HG02623 (cell line): ENCODE results near the gene TSC2.

Experiments used
- ATAC-seq: cut with Tn5 transposase; IDR thresholded peaks from one replicate; pipeline ENCODE4 v1.9.1; 2021; ENCODE audit warnings: moderate library complexity; ENCODE audit not compliant: unreplicated experiment

TSC2 gene

DNA sequence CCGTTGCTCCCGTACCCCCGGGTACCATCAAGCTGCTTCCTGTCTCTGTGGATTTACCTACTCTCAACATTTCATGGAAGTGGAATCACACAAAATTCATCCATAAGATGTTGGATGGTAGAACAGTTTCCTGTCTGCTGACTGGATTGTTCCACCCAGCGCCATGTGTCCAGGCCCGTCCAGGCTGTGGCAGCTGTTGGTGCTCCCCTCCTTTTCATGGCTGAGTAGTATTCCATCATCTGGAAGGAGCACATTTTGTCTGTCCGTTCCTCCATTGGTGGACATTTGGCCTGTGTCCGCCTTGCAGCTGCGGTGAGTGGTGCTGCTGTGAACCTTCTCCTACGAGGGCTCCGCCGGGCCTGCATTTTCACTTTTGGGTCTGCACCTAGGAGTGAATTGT lies 18.4 kb downstream of the TSC2 start:
- ATAC-seq, result no peak

DNA sequence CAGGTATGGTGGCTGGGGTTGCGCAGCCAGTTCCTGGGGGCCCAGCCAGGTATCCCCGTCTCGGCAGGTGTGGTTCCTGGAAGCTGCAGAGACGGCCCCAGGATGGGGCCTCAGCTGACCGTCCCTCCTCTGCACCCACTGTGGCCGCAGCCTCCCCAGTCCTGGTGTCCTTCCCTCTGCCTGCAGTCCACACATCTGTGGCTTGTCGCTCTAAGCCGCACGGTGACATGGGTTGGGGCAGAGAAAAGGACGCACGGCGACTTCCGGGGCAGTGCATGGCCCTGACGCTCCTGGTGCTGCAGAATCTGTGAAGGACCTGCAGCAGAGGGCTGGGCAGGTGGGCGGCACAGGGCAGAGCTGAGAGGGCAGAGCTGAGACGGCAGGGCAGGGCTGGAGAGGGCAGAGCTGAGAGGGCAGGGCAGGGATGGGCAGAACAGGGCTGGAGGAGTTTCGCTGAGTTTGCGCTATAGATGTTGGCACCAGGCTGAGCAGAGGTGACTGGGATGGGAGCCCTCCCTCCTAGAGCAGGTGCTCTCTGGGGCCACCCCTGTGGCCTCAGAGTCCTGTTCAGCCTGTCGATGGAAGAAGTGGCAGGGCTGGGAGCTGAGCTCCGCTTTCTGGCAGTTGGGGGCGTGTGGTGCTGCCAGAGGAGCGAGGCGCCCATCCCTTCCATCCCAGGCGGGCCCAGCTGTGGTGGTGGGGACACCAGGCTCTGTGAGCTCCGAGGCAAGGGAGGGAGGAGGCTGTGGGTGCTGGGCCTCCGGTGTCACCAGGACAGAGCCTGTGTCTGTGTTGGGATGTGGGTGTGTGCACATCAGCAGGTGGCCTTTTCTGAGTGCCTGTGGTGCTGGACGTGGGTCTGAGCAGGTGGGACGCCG lies 23.0 kb downstream of the TSC2 start:
- no peak for ATAC-seq

DNA sequence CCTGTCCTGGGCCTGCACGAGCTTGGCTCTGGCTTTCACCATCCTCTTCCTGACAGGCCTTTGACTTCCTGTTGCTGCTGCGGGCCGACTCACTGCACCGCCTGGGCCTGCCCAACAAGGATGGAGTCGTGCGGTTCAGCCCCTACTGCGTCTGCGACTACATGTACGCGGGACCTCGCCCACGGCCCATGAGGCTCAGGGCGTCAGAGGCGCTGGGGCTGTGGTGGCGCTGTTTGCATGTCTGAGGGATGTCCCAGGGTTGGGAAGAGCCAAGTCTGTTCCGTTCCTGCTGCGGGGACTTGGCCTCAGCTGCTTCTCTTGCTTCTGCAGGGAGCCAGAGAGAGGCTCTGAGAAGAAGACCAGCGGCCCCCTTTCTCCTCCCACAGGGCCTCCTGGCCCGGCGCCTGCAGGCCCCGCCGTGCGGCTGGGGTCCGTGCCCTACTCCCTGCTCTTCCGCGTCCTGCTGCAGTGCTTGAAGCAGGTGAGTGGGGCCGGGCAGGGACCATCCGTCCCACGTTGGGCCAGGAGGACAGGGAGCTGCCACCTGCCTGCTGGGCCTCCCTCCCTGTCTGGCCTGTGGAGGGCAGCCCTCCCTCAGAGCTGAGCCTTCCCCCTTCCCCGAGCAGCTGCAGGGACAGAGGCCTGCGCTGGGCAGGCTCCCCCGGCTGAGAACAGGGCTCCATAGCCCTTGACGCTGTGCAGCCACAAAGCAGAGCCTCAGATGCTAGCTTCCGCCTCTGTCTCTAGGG lies 23.8 kb downstream of the TSC2 start:
- no peak for ATAC-seq

DNA sequence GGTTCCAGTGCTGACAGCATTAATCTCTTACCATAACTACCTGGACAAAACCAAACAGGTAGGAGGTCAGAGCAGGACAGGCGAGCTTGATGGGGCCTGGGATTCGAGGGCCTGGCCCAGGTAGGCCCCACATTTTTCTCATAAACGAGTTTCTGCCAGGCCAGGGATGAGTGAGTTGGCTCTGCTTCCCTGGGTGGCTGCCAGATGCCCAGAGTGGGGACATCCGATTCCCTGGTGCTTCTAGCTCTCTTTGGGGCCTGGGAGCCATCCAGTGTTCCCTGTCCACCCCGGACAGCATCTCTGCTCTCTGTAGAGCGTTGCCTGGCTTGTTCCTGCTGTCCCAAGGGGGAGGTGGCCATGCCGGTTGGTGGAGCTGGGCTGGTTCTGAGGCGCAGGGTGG lies 25.1 kb downstream of the TSC2 start:
- ATAC-seq, result no peak

DNA sequence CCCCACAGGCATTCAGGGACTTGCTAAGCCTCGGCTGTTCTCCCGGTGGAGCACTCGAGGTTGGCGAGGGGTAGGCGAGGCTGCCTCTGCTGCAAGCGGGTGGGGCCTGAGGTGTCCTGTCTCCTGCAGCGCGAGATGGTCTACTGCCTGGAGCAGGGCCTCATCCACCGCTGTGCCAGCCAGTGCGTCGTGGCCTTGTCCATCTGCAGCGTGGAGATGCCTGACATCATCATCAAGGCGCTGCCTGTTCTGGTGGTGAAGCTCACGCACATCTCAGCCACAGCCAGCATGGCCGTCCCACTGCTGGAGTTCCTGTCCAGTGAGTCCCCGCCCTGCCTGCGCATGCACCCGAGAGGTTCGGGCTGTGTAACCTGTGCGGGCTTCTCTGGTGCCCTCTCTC lies 26.3 kb downstream of the TSC2 start:
- ATAC-seq, result no peak

DNA sequence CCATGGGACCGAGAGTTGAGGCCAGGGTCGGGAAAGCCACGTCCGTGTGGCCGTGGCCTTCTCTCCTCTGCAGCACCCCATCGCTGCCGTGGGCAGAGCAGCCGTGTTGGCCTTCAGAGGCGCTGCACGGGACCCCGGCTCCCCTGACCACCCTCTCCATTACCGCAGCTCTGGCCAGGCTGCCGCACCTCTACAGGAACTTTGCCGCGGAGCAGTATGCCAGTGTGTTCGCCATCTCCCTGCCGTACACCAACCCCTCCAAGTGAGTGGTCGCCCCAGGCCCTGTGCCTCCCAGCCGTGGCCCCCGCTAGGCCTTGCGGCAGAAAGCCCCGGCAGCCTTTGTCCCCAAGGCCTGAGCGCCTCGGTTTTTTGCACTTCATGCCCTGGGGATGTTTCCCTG lies 27.8 kb downstream of the TSC2 start:
- no peak for ATAC-seq

DNA sequence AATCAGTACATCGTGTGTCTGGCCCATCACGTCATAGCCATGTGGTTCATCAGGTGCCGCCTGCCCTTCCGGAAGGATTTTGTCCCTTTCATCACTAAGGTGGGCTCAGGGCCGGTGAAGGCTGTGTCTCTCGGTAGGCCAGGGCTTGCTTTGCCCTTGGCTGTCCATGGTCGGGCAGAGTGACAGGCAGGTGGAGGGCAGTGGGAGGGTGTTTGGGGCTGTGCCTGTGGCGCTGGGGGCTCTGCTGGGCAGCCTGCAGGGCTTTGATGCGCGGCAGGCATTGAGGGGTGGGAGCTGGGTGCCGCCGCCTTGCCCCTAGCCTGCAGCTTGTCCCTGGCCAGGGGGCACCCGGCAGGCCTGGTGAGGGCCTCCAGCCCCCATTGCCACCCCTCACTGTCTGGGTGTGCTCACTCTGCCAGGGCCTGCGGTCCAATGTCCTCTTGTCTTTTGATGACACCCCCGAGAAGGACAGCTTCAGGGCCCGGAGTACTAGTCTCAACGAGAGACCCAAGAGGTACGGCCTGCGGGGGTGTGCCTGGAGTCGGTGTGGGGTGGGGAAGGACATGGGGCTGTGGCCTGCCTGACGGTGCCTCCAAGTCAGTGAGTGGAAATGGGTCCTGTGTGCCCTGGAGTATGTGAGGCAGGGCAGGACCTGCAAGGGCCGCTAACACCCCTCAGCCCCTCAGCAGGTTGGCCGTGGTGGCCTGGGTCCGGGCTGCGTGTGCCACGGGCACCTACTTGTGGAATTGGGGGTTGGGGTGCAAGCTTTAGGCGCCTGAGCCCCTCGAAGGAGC lies 28.5 kb downstream of the TSC2 start:
- no peak for ATAC-seq

DNA sequence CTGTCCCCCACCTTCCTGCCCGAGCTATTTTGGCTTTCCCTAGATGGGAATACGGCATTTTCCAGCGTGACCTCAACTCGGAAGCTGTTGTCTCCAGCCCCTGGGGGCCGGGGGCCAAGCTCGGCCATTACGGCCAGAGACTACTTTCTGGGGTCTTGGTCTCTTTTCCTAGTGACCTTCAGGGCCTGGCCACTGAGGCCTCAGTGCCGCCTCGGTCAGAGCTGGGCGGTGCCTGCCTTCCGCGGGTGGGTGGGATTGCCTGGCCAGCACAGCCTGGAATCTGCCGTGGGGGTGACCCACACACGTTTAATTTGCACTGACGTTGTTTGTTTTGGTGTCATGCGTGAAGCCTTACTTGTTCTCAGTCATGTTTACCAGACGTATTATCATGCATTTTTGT lies 29.2 kb downstream of the TSC2 start:
- ATAC-seq, result no peak

DNA sequence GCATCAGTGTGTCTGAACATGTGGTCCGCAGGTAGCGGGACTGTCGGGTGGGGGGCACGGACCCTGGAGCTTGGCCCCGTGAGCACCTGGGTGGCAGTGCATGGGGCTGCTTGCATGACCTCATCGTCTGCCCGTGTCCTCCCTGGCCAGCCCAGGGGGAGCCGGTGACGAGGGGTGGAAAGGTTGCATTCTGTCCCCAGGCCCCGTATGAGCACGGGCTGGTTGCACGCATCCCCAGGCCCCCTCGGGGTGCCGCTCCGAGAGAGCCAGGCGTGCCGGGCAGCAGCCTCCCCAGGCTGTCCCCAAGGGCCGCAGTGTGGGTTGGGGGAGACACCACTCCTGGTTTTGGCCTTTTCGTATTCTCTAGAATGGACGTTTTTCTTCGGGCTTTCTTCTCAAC lies 29.9 kb downstream of the TSC2 start:
- no peak for ATAC-seq

DNA sequence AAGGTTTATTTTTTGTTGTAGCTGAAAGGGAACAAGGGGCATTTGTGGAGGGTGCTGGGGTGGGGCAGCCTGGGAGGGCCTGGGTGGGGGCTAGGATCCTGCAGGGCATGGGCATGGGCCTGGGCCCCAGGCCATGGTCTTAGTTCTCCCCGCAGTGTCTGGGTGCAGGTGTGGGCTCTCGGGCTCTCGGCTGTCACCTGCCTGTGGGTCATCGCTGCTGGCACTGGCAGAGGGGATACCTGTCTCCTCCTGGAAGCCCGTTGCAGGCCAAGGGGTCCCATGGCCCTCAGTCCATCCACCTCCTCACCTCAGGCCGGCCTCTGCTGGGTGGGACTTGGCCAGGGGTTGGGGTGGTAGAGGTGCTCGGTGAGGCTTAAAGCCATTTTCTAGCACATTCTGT lies 30.3 kb downstream of the TSC2 start:
- ATAC-seq, result no peak

DNA sequence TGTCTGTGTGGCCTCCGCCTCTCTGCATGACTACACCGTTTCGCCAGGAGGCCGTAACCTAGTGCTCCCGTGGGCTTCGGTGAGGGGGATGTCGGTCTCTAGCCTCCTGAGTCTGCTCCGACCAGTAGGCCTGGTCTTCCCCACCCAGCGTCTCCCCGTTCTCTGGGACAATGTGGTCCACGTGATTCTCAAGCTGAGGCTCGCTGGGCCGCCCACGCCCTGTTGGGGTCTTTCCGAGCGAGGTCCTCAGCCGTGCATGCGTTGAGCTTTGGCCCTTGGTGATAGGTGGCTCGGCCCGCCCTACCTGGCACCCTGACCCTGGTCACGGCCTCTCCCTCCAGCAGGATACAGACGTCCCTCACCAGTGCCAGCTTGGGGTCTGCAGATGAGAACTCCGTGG lies 30.9 kb downstream of the TSC2 start:
- ATAC-seq, result no peak

DNA sequence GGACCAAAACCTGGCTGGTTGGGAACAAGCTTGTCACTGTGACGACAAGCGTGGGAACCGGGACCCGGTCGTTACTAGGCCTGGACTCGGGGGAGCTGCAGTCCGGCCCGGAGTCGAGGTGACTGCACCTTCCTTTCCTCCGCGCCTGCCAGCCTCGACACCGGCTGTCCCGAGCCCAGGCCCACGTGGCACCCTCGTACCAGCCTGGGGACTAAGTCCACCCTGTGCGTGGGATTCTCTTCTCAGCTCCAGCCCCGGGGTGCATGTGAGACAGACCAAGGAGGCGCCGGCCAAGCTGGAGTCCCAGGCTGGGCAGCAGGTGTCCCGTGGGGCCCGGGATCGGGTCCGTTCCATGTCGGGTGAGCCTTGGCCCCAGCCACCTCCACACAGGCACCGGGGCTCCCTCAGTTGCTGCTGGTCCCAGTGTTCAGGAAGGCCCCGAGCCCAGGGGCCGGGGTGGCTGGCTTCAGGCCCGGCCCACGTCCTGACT lies 31.6 kb downstream of the TSC2 start:
- ATAC-seq, result no peak

DNA sequence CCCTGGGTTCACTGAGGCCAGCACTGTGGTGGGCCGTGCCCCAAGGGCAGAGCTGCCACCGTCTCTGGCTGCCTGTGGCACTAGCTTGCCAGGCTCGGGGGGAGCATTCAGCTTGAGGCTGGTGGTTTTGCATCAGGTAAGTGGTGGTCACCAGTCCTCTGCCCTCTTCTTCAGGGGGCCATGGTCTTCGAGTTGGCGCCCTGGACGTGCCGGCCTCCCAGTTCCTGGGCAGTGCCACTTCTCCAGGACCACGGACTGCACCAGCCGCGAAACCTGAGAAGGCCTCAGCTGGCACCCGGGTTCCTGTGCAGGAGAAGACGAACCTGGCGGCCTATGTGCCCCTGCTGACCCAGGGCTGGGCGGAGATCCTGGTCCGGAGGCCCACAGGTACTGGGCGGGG lies 32.2 kb downstream of the TSC2 start:
- no peak for ATAC-seq

DNA sequence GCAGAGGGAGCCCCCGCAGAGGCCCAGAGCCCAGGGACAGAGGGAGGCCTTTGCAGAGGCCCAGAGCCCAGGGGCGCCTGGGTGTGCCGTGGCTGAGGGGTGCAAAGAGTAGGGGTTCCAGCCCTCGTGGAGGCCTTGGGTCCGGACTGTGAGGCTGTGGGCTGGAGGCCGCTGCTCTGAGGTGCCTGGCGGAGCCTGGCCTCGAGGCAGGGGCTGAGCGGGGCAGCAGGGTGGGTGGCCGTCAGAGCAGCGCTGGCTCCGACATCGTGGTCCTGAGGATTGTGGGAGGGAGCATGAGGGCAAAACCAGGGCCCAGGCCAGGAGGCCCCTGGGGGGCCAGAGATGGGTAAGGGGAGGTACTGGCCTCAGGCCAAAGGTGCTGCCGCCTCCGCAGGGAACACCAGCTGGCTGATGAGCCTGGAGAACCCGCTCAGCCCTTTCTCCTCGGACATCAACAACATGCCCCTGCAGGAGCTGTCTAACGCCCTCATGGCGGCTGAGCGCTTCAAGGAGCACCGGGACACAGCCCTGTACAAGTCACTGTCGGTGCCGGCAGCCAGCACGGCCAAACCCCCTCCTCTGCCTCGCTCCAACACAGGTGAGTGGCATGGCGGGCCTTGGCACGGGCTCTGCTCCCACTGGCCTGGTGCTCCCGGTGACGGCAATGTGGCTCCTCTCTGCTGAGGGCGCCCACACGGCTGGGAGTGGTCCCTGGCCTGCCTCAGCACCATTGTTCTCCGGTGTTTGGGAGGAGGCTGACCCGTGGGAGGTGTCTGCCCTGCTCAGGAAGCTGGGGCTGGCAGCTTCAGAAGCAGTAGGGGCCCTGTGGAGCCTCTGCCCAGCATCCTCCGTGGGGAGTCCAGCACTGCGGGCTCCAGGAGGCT lies 33.7 kb downstream of the TSC2 start:
- no peak for ATAC-seq

DNA sequence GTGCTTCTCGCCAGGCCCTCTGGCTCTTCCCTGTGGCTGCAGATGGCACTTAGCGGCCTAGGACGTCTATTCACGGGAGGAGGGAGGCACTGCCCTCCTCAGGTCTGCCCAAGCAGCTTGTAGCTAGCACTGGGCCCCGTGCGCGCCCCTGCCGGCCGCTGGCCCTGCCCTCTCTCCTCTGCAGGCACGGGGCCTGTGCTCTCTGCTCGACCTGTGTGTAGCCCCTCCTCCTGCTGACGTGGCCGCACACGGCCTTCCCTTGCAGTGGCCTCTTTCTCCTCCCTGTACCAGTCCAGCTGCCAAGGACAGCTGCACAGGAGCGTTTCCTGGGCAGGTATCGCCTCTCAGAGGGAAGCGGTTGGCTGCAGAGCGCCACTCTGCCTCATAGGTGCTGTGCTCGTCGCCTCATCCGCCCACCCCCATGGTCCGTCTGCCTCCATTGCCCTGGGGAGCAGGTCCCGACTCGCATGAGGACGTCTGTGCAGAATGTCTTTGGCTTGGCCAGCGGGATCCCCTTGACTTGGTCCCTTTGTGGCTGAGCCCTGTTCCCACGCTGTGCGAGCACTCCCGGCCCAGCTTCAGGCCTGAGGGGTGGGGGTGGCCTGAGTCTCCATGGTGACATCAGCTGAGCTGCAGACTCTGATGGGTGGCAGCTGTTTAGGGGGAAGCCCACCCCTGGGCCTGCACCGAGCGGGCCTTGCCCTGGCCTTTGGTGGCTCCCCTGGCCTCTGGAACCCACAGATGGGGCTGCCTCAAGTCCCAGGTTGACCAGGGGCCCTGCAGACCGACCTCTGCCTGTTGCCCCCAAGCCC lies 34.6 kb downstream of the TSC2 start:
- no peak for ATAC-seq

DNA sequence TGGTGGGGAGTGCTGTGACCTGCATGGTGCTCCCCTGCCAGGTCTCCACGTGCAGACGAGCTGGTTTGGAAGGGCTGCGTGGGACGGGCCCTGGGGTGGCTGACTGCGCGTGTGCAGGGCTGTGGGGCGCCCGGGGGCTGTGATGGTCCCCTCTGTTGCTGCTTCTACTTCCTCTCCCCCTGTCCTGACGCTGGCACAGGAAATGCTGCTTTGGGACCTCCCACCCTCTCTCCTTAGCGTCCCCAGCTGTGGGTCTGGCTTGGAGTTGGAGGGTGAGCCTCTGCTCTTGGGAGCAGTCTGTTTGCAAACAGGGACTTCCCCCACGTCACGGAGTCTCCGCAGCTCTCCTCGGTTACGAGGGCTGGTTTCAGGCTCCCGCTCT lies 35.2 kb downstream of the TSC2 start:
- ATAC-seq, result no peak

DNA sequence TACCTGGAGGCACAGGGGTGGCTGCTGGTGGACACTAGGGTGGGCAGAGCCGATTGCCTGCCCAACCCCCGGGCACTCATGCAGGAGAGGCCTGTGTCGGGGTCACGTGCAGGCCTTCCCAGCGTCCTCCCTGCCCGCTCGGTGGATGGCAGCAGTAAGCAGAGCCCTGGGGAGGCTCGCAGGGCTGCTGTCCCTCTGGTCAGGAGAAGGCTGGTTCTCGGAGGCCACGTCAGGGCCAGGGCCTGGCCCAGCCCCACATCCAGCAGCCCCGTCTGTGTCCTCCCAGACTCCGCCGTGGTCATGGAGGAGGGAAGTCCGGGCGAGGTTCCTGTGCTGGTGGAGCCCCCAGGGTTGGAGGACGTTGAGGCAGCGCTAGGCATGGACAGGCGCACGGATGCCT lies 35.6 kb downstream of the TSC2 start:
- no peak for ATAC-seq

DNA sequence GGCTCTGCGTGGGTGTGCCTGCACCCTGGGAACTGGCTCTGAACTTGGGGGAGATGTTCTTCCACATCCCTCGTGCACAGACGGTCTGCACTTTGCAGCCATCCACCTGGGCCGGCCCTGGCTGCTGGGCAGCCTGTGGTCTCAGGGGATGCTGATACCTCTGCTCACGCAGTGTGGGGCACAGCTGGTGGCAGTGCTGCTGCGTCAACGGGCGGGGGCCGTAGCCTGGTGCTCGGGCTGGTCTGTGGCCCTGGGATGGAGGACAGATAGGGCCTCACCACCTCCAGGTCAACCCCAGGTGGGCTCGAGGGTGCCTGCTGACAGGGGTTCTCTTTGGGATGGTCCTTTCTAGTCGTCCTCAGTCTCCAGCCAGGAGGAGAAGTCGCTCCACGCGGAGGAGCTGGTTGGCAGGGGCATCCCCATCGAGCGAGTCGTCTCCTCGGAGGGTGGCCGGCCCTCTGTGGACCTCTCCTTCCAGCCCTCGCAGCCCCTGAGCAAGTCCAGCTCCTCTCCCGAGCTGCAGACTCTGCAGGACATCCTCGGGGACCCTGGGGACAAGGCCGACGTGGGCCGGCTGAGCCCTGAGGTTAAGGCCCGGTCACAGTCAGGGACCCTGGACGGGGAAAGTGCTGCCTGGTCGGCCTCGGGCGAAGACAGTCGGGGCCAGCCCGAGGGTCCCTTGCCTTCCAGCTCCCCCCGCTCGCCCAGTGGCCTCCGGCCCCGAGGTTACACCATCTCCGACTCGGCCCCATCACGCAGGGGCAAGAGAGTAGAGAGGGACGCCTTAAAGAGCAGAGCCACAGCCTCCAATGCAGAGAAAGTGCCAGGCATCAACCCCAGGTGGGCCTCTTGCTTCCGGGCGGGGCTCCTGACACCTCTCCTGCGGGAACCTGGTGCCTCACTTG lies 36.3 kb downstream of the TSC2 start:
- no peak for ATAC-seq
